ENCODE measurements around the gene ITIH5. TPM values are rescaled to one million over a fixed set of nuclear protein-coding genes. Genes with fewer than 3 reads are reported as not detected.

Gene ITIH5
- total RNA-seq, 1 donor from 2014 or later, result 8.4 TPM

Other genes with a start within 250 kb of the ITIH5 start
- not detected for gene ITIH2, start 36.4 kb upstream of the ITIH5 start, total RNA-seq
- gene KIN, start 121.0 kb upstream of the ITIH5 start, total RNA-seq, result 7.5 TPM
- gene ATP5F1C, start 121.2 kb upstream of the ITIH5 start, total RNA-seq, result 570 TPM
- gene TAF3, start 151.5 kb upstream of the ITIH5 start, total RNA-seq, result 12.4 TPM